SK-N-MC (cell line): ENCODE results near the gene SNRNP27.

Experiments
- DNase-seq: peaks from one replicate; pipeline ENCODE4 v3.0.0-alpha.2; 2011; ENCODE audit warnings: low read depth, low spot score
- H3K27ac ChIP-seq: fragments of 200-600 bp; sonication (generic); 2 replicates; pipeline ENCODE4 v1.5.1; 2016; ENCODE audit warnings: mixed run types
- H3K36me3 ChIP-seq: fragments of 200-600 bp; sonication (generic); 2 replicates; pipeline ENCODE4 v1.6.1; 2017; ENCODE audit warnings: antibody characterized with exemption, low read length, mixed read lengths; ENCODE audit not compliant: insufficient read depth
- H3K4me3 ChIP-seq: fragments of 200-600 bp; sonication (generic); 2 replicates; pipeline ENCODE4 v1.5.1; 2016
- H3K9ac ChIP-seq: fragments of 200-600 bp; sonication (generic); 2 replicates; pipeline ENCODE4 v1.8.0; 2017; ENCODE audit warnings: mixed run types, mixed read lengths; ENCODE audit not compliant: insufficient read length
- H3K9me3 ChIP-seq: fragments of 200-600 bp; sonication (generic); 2 replicates; pipeline ENCODE4 v1.6.1; 2017; ENCODE audit warnings: low read depth, mild to moderate bottlenecking, antibody characterized with exemption, low read length, moderate library complexity, mixed read lengths
- EZH2 ChIP-seq: fragments of 200-600 bp; sonication (generic); IDR thresholded peaks from one replicate; pipeline ENCODE4 v1.6.1; 2017; ENCODE audit warnings: antibody characterized with exemption
- FOXP2 ChIP-seq: optimal IDR thresholded peaks from 2 replicates; pipeline ENCODE3; 2011; ENCODE audit warnings: mild to moderate bottlenecking, moderate library complexity; ENCODE audit not compliant: insufficient read depth; ENCODE audit errors: extremely low read length, control extremely low read depth
- POLR2AphosphoS5 ChIP-seq: IDR thresholded peaks from 2 replicates; pipeline ENCODE4 v1.6.1; 2012; ENCODE audit warnings: mild to moderate bottlenecking, low read depth, low read length, borderline replicate concordance

The SNRNP27 gene

DNA sequence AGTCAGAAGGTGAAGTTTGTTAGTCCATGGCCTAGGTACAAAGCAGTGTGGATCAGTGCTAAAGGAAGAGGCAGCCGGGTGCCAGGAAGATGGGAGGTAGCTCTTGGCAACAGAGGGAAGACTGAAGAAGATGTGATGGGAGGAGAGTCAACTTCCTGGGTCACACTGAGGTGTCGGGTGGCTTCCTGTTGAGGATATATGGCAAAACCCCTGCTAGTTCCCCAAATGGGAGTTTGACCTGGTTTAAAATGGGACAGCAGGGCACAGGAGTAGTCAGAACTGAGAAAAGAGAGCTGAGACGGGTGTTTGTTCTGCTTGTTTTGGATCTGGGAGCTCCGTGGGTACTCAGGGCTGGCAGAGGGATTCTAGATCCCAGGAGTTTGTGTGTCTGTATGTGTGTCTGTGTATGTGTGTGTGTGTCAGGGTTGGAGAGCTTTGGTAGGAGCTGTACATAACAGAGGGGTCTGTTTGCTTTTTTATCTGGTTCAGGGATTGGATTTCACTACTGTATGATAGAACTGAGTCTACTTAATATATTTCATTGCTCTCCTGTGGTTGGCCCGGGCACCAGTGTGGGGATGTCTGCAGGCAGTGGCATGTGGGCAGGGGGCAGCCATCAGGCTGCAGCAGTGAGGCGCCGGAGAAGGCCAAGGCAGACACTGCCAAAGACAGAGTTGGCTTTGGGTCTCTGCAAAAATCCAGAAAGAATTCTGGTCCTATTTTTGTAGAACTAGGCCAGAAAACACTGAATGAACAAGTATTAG is 38.3 kb downstream of the SNRNP27 start:
- Histone ChIP-seq H3K4me3 (no peak overlapping the region), H3K27ac (no peak overlapping the region), H3K9me3 (no peaks in the 10 kb centered on the region), H3K36me3 (no peaks in the 10 kb centered on the region), H3K9ac (no peak overlapping the region)
- DNase-seq = no peak
- TF ChIP-seq EZH2 = no peak
- no peak for TF ChIP-seq POLR2AphosphoS5
- no peak for TF ChIP-seq FOXP2

DNA sequence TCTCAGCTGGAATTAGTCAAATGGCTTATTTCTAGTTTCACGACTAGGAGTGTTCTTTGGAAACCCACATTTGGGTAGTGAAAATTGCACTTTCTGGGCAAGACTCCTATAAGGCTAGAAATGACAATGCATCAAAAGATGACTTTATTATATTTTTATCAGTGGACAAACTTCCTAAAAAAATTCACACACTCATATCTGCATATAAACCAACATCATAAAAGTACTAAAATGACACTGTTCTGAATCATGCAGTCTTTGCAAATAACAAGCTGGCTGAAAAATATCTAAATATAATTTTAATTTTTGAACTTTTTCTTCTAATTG is 38.8 kb downstream of the SNRNP27 start:
- Histone ChIP-seq H3K4me3 (no peak overlapping the region), H3K9me3 (no peaks in the 10 kb centered on the region), H3K27ac (no peak overlapping the region), H3K36me3 (no peaks in the 10 kb centered on the region), H3K9ac (no peak overlapping the region)
- no peak for TF ChIP-seq FOXP2
- DNase-seq = no peak

- TF ChIP-seq POLR2AphosphoS5 (no peak), FOXP2 (no peak), EZH2 (no peak)
- DNase-seq = no peak
- no peaks in the 10 kb centered on the region for H3K9me3 ChIP-seq
- no peak overlapping the region for H3K9ac ChIP-seq
- H3K36me3 ChIP-seq = no peaks in the 10 kb centered on the region
- H3K4me3 ChIP-seq = no peak overlapping the region
- H3K27ac ChIP-seq = no peak overlapping the region
Observed at GRCh38 chr2:69933254-69933828, 39.6 kb downstream of the SNRNP27 start.

- no peak overlapping the region for H3K4me3 ChIP-seq
- no peak overlapping the region for H3K9ac ChIP-seq
- H3K27ac ChIP-seq = no peak overlapping the region
- DNase-seq = no peak
- no peaks in the 10 kb centered on the region for H3K9me3 ChIP-seq
- no peak for TF ChIP-seq POLR2AphosphoS5
- TF ChIP-seq EZH2 = no peak
- no peaks in the 10 kb centered on the region for H3K36me3 ChIP-seq
Observed at GRCh38 chr2:69933839-69934613, 40.3 kb downstream of the SNRNP27 start.

- H3K36me3 ChIP-seq = no peaks in the 10 kb centered on the region
- H3K9ac ChIP-seq = no peak overlapping the region
- no peak overlapping the region for H3K27ac ChIP-seq
- no peak for DNase-seq
- no peaks in the 10 kb centered on the region for H3K9me3 ChIP-seq
- TF ChIP-seq EZH2 (no peak), POLR2AphosphoS5 (no peak), FOXP2 (no peak)
- H3K4me3 ChIP-seq = no peak overlapping the region
Observed at GRCh38 chr2:69934614-69934908, 40.8 kb downstream of the SNRNP27 start.

DNA sequence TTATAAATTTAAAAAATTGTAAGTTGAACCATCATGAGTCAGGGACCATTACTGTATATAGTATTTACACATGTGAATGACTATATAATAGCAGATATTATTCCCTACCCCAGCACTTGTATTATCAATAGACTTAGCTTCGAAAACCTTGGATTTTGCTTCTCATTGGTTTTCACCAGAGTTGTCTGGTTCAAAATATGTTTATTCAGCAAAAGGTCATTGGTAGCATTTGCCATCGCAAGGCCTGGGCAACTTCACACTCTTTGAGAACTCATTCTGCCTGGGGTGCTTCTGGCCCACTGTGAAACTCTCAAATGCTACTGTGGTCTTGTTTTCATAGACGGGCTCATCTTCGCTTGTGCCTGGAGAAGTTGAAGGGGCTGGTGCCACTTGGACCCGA is 41.3 kb downstream of the SNRNP27 start:
- no peak overlapping the region for H3K9ac ChIP-seq

GRCh38 chr2:69936906-69937305 is 43.1 kb downstream of the SNRNP27 start:
- no peak for TF ChIP-seq FOXP2
- no peak for TF ChIP-seq EZH2
- no peak for TF ChIP-seq POLR2AphosphoS5
- Histone ChIP-seq H3K9me3 (no peaks in the 10 kb centered on the region), H3K4me3 (no peak overlapping the region), H3K36me3 (no peaks in the 10 kb centered on the region), H3K27ac (no peak overlapping the region), H3K9ac (no peak overlapping the region)
- DNase-seq = no peak

More for the DNA sequence above, 41.3 kb downstream of the SNRNP27 start:
- Histone ChIP-seq H3K9me3 (no peaks in the 10 kb centered on the region), H3K36me3 (no peaks in the 10 kb centered on the region), H3K27ac (no peak overlapping the region), H3K4me3 (no peak overlapping the region)
- TF ChIP-seq EZH2 (no peak), FOXP2 (no peak), POLR2AphosphoS5 (no peak)
- DNase-seq = no peak

DNA sequence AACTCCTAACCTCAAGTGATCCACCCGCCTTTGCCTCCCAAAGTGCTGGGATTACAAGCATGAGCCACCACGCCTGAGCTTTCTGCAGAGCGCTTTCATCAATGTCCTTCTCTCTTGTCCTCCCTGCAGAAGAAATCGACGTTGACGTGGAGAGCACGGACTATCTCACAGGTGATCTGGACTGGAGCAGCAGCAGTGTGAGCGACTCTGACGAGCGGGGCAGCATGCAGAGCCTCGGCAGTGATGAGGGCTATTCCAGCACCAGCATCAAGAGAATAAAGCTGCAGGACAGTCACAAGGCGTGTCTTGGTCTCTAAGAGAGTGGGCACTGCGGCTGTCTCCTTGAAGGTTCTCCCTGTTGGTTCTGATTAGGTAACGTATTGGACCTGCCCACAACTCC is 44.2 kb downstream of the SNRNP27 start:
- DNase-seq = no peak
- TF ChIP-seq FOXP2 (no peak), EZH2 (no peak), POLR2AphosphoS5 (no peak)
- Histone ChIP-seq H3K36me3 (no peaks in the 10 kb centered on the region), H3K9me3 (no peaks in the 10 kb centered on the region), H3K4me3 (no peak overlapping the region), H3K27ac (no peak overlapping the region), H3K9ac (no peak overlapping the region)
